NT2/D1 (cell line): ENCODE measurements around the gene POLR1B.

Source experiments
- SUZ12 ChIP-seq: IDR thresholded peaks from 2 replicates; pipeline ENCODE4 v1.6.1; 2011; ENCODE audit not compliant: insufficient read length, insufficient read depth; ENCODE audit errors: extremely low read depth
- YY1 ChIP-seq: IDR thresholded peaks from 2 replicates; pipeline ENCODE4 v1.6.1; 2011; ENCODE audit not compliant: insufficient read length, insufficient read depth

- no peak for TF ChIP-seq SUZ12
- TF ChIP-seq YY1 = no peak
Observed at GRCh38 chr2:112534826-112535225, 7.4 kb upstream of the POLR1B start.
